Keratinocyte (primary cell): ENCODE results near the gene CALCB. TPM values are rescaled to one million over a fixed set of nuclear protein-coding genes. Genes with fewer than 3 reads are reported as not detected.

Source experiments
- DNase-seq: peaks from one replicate; pipeline ENCODE4 v3.0.0-alpha.2; 2011; ENCODE audit warnings: low read depth, missing footprints, low spot score
- FAIRE-seq: peaks from 2 replicates; lab custom pipeline; 2011; peaks lifted over from hg19 to GRCh38; lab: Jason Lieb, UNC
- H2AFZ ChIP-seq: 2 replicates; pipeline ENCODE4 v1.6.0; 2012; ENCODE audit warnings: low read length, control low read depth, inconsistent platforms; ENCODE audit not compliant: control insufficient read depth
- H3K27ac ChIP-seq: 2 replicates; pipeline ENCODE4 v1.5.1; 2011; ENCODE audit warnings: low read length; ENCODE audit not compliant: control insufficient read depth, insufficient read depth
- H3K27me3 ChIP-seq: 3 replicates; pipeline ENCODE4 v1.6.0; 2011; ENCODE audit warnings: low read length; ENCODE audit not compliant: control insufficient read depth, insufficient read depth; ENCODE audit errors: extremely low read depth
- H3K36me3 ChIP-seq, 2 experiments: 2 replicates in 1 of 2; 3 replicates in 1 of 2; pipeline ENCODE4 v1.5.1; 2011; ENCODE audit warnings: low read length in 2 of 2, mild to moderate bottlenecking in 1 of 2; ENCODE audit not compliant: control insufficient read depth in 2 of 2, insufficient read depth in 2 of 2; ENCODE audit errors: extremely low read depth in 1 of 2
- H3K4me1 ChIP-seq: 3 replicates; pipeline ENCODE4 v1.5.1; 2011; ENCODE audit warnings: low read length; ENCODE audit not compliant: control insufficient read depth, insufficient read depth; ENCODE audit errors: extremely low read depth
- H3K4me2 ChIP-seq: 3 replicates; pipeline ENCODE4 v1.6.0; 2011; ENCODE audit warnings: low read depth, low read length; ENCODE audit not compliant: control insufficient read depth, insufficient read depth; ENCODE audit errors: extremely low read depth
- H3K4me3 ChIP-seq, 3 experiments: fragments of 200-600 bp in 1 of 3; sonication (generic) in 1 of 3; 2 replicates in 2 of 3; 3 replicates in 1 of 3; pipeline ENCODE4 v1.5.1; 2011 to 2016; ENCODE audit warnings: low read length in 3 of 3, mild to moderate bottlenecking in 3 of 3, control low read depth in 2 of 3, inconsistent platforms in 1 of 3, low read depth in 1 of 3, mixed read lengths in 1 of 3, mixed run types in 1 of 3, moderate library complexity in 1 of 3; ENCODE audit not compliant: control insufficient read depth in 2 of 3, insufficient read depth in 2 of 3; ENCODE audit errors: extremely low read depth in 1 of 3
- H3K79me2 ChIP-seq: 2 replicates; pipeline ENCODE4 v1.6.0; 2012; ENCODE audit warnings: low read length; ENCODE audit not compliant: control insufficient read depth, insufficient read depth
- H3K9ac ChIP-seq: 3 replicates; pipeline ENCODE4 v1.6.0; 2011; ENCODE audit warnings: low read length; ENCODE audit not compliant: control insufficient read depth, insufficient read depth; ENCODE audit errors: extremely low read depth
- H3K9me1 ChIP-seq: 3 replicates; pipeline ENCODE4 v1.6.0; 2011; ENCODE audit warnings: low read length; ENCODE audit not compliant: control insufficient read depth, insufficient read depth; ENCODE audit errors: extremely low read depth
- H3K9me3 ChIP-seq: 2 replicates; pipeline ENCODE4 v1.5.1; 2012; ENCODE audit warnings: low read depth, low read length; ENCODE audit not compliant: control insufficient read depth
- H4K20me1 ChIP-seq: 3 replicates; pipeline ENCODE4 v1.6.0; 2011; ENCODE audit warnings: low read length; ENCODE audit not compliant: control insufficient read depth, insufficient read depth; ENCODE audit errors: extremely low read depth
- EZH2 ChIP-seq: IDR thresholded peaks from one replicate; pipeline ENCODE4 v1.6.1; 2012; ENCODE audit warnings: inconsistent platforms, mild to moderate bottlenecking, low read length, moderate library complexity
- dilution Hi-C: fragments of 300-500 bp; cut with MboI; formaldehyde crosslinking; loops from one replicate; pipeline ENCODE4 v1.7.0; 2020; ENCODE audit warnings: low sequenced_read_pairs; ENCODE audit not compliant: extremely low pct_ligation_motif_present
- polyA plus RNA-seq, 5 experiments: library from polyadenylated mRNA; depleted of rRNA in 3 of 5; stranded (reverse) in 3 of 5; stranded (forward) in 1 of 5; unstranded in 1 of 5; fragments of >200 nt; gene quantifications; 1 replicate in 1 of 5; 2 replicates in 3 of 5; 3 replicates in 1 of 5; pipeline versions ENCODE4 v1.2.1 to v1.2.3, GENCODE V29; 2011 to 2012; ENCODE audit warnings: missing spikeins in 2 of 5, low read depth in 1 of 5, low replicate concordance in 1 of 5
- TF ChIP-seq, protein P1 (sequence below), 3 experiments: IDR thresholded peaks in 1 of 3; conservative IDR thresholded peaks in 1 of 3; optimal IDR thresholded peaks in 1 of 3; 2 replicates in 2 of 3; 3 replicates in 1 of 3; pipeline versions ENCODE3 to v1.5.1; 2011; ENCODE audit warnings: low read length in 3 of 3, mild to moderate bottlenecking in 3 of 3, moderate library complexity in 2 of 3, control low read depth in 1 of 3, inconsistent platforms in 1 of 3; ENCODE audit not compliant: insufficient read depth in 2 of 3; ENCODE audit errors: extremely low read depth in 1 of 3

The CALCB gene
- polyA plus RNA-seq, 1 donor (not counting 4 experiments of a cell fraction or from before 2014, with no cell fraction given) = not detected

DNA sequence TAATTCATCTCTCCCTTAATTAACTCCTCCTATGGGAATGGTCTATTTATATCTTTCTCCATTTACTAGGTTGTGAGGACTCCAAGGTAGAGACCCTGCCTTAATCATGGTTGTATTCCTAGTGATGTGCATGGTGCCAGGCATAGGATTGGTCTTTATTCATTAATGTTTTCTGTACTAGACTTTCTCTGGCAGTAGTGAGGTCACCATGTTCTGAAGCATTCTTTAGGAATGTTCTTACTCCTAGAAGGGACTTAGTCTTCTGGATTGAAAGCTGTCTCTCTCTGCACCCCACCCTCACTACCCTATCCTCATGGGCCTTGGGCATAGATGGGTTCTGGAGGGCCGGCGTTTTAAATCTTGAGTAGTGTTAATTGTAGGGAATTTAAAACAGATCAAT, 30.8 kb downstream of the CALCB start:
- DNase-seq (no peak), FAIRE-seq (peak; percentile 39)
- Histone ChIP-seq H3K27ac (no peak overlapping the region), H3K9me1 (no peaks in the 10 kb centered on the region), H3K9me3 (no peaks in the 10 kb centered on the region), H3K36me3 (no peaks in the 10 kb centered on the region), H3K27me3 (peaks cover 2% of the 10 kb centered on the region), H3K4me2 (no peak overlapping the region), H2AFZ (no peak overlapping the region), H3K4me1 (peaks cover 39% of the 10 kb centered on the region), H3K4me3 (no peak overlapping the region), H3K79me2 (no peaks in the 10 kb centered on the region), H4K20me1 (no peaks in the 10 kb centered on the region), H3K9ac (no peak overlapping the region)
- dilution Hi-C loops = no loop called here
- TF ChIP-seq, protein P1, sequence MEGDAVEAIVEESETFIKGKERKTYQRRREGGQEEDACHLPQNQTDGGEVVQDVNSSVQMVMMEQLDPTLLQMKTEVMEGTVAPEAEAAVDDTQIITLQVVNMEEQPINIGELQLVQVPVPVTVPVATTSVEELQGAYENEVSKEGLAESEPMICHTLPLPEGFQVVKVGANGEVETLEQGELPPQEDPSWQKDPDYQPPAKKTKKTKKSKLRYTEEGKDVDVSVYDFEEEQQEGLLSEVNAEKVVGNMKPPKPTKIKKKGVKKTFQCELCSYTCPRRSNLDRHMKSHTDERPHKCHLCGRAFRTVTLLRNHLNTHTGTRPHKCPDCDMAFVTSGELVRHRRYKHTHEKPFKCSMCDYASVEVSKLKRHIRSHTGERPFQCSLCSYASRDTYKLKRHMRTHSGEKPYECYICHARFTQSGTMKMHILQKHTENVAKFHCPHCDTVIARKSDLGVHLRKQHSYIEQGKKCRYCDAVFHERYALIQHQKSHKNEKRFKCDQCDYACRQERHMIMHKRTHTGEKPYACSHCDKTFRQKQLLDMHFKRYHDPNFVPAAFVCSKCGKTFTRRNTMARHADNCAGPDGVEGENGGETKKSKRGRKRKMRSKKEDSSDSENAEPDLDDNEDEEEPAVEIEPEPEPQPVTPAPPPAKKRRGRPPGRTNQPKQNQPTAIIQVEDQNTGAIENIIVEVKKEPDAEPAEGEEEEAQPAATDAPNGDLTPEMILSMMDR (optimal IDR thresholded peaks at IDR 0.05 in 1 of 3, IDR thresholded peaks at IDR 0.05 in 1 of 3, conservative IDR thresholded peaks at IDR 0.05 in 1 of 3; ENCODE audit: extremely low read depth in 1 of 3, insufficient read depth in 2 of 3, low read length in 3 of 3) = no peak
- TF ChIP-seq EZH2 = no peak

DNA sequence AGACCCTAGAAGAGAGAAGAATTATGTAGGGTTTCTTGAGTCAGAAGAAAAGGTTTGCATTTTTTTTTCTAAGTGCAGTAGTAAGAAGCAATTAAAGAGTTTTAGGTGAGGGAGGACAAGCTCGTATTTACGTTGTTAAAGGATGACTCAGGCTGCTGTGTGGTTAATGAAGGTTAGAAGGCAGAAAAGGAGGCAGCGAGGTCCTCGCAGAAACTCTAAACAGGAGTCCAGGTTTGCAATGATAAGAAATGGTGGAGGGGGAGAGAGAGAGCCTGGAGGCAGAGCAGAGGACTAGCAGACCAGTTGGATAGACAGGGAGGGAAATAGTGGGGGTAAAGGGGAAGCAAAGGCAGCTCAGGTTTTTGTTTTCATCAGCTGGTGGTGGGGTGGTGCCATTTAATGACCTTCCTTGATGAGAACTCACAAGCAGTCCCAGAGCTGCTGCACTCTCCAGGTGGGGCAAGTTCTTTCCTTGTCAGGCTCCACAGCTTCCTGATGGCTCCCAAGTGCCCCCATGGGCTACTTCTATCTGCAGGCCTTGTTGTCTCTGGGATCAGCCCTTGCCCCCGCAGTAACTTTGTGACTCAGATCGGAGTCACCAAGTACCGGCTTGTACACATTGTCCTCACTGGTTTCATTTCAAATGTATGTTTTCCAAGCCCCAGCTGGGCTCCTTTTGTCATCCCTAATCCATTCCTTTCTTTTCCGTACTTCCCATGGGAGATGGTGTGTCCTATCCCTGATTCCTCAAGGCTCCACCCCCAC, 33.0 kb downstream of the CALCB start:
- no peak for DNase-seq
- H3K36me3 ChIP-seq = no peaks in the 10 kb centered on the region
- no peaks in the 10 kb centered on the region for H3K9me1 ChIP-seq
- dilution Hi-C loops = no loop called here
- peak; percentile 94 for FAIRE-seq
- peak overlapping the region; percentile 24 for H2AFZ ChIP-seq
- peak overlapping the region in 1 of 3 experiments; percentile 44 for H3K4me3 ChIP-seq
- H3K27ac ChIP-seq = peak overlapping the region; percentile 73
- no peaks in the 10 kb centered on the region for H4K20me1 ChIP-seq
- H3K4me1 ChIP-seq = peaks cover 39% of the 10 kb centered on the region
- no peaks in the 10 kb centered on the region for H3K9me3 ChIP-seq
- no peaks in the 10 kb centered on the region for H3K27me3 ChIP-seq
- TF ChIP-seq EZH2 = no peak
- TF ChIP-seq, protein P1 (optimal IDR thresholded peaks at IDR 0.05 in 1 of 3, IDR thresholded peaks at IDR 0.05 in 1 of 3, conservative IDR thresholded peaks at IDR 0.05 in 1 of 3; ENCODE audit: extremely low read depth in 1 of 3, insufficient read depth in 2 of 3, low read length in 3 of 3) = no peak
- H3K79me2 ChIP-seq = no peaks in the 10 kb centered on the region
- peak overlapping the region; percentile 10 for H3K9ac ChIP-seq
- peak overlapping the region; percentile 84 for H3K4me2 ChIP-seq
